RWPE2 (cell line): ENCODE data around the gene CASS4.

Experiments
- ATAC-seq: fragments of 200-7000 bp; cut with Tn5 transposase; 3 replicates; pipeline ENCODE4 v1.9.1; 2021; ENCODE audit warnings: low read depth
- DNase-seq: peaks from one replicate; pipeline ENCODE4 v3.0.0-alpha.2; 2020; ENCODE audit warnings: low spot score
- H3K27ac ChIP-seq: fragments of 450-650 bp; 2 replicates; pipeline ENCODE4 v1.5.1; 2017; ENCODE audit warnings: mild to moderate bottlenecking; ENCODE audit not compliant: poor library complexity, severe bottlenecking
- H3K27me3 ChIP-seq: fragments of 250-450 bp; sonication (Bioruptor Pico); 2 replicates; pipeline ENCODE4 v1.5.1; 2021; ENCODE audit warnings: mild to moderate bottlenecking, moderate library complexity; ENCODE audit not compliant: insufficient read depth, poor library complexity, severe bottlenecking
- H3K36me3 ChIP-seq: fragments of 250-450 bp; sonication (Bioruptor Pico); 2 replicates; pipeline ENCODE4 v1.5.1; 2020; ENCODE audit warnings: low read depth, mild to moderate bottlenecking, moderate library complexity
- H3K4me1 ChIP-seq: fragments of 250-450 bp; sonication (Bioruptor Pico); 2 replicates; pipeline ENCODE4 v1.5.1; 2021; ENCODE audit warnings: mild to moderate bottlenecking, moderate library complexity; ENCODE audit not compliant: insufficient read depth, poor library complexity, severe bottlenecking
- H3K4me3 ChIP-seq: fragments of 250-450 bp; sonication (Bioruptor Pico); 2 replicates; pipeline ENCODE4 v1.5.1; 2021; ENCODE audit warnings: mild to moderate bottlenecking, moderate library complexity; ENCODE audit not compliant: severe bottlenecking
- H3K9me3 ChIP-seq: fragments of 250-450 bp; sonication (Bioruptor Pico); 2 replicates; pipeline ENCODE4 v1.5.1; 2021; ENCODE audit warnings: mild to moderate bottlenecking, moderate library complexity; ENCODE audit not compliant: severe bottlenecking
- TF ChIP-seq, protein P1 (sequence below): fragments of 450-650 bp; IDR thresholded peaks from one replicate; pipeline ENCODE4 v1.5.1; 2017; ENCODE audit warnings: mild to moderate bottlenecking, moderate library complexity; ENCODE audit not compliant: poor library complexity, severe bottlenecking

The CASS4 gene

GRCh38 chr20:56378386-56378785 is 33.7 kb upstream of the CASS4 start:
- H3K27me3 ChIP-seq, result no peaks in the 10 kb centered on the region
- H3K4me3 ChIP-seq, result no peak overlapping the region
- no peak overlapping the region for H3K27ac ChIP-seq
- no peaks in the 10 kb centered on the region for H3K9me3 ChIP-seq
- TF ChIP-seq, protein P1, sequence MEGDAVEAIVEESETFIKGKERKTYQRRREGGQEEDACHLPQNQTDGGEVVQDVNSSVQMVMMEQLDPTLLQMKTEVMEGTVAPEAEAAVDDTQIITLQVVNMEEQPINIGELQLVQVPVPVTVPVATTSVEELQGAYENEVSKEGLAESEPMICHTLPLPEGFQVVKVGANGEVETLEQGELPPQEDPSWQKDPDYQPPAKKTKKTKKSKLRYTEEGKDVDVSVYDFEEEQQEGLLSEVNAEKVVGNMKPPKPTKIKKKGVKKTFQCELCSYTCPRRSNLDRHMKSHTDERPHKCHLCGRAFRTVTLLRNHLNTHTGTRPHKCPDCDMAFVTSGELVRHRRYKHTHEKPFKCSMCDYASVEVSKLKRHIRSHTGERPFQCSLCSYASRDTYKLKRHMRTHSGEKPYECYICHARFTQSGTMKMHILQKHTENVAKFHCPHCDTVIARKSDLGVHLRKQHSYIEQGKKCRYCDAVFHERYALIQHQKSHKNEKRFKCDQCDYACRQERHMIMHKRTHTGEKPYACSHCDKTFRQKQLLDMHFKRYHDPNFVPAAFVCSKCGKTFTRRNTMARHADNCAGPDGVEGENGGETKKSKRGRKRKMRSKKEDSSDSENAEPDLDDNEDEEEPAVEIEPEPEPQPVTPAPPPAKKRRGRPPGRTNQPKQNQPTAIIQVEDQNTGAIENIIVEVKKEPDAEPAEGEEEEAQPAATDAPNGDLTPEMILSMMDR, result no peak
- H3K36me3 ChIP-seq, result peaks cover 95% of the 10 kb centered on the region
- DNase-seq (no peak), ATAC-seq (no peak)
- H3K4me1 ChIP-seq, result peaks cover 10% of the 10 kb centered on the region

DNA sequence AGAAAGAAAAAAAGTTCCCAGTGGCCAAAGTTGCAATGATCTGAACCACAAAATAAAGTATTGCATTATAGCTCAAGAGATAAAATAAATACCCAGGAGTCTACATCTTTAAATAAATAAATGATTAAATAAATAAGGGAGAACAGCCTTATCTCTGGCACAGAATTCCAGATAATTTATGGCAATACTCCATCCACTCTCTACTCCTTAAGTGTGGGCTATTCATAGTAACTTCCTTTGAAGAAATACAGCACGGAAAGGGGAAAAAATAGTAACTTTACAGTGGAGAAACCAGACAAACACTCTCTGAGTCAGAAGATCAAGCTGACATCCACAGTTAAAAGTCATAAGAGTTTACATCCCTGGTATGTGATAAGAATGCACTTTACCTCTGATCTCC is 31.7 kb upstream of the CASS4 start:
- no peaks in the 10 kb centered on the region for H3K9me3 ChIP-seq
- H3K4me1 ChIP-seq, result no peaks in the 10 kb centered on the region
- no peaks in the 10 kb centered on the region for H3K27me3 ChIP-seq
- no peak overlapping the region for H3K27ac ChIP-seq
- DNase-seq (no peak), ATAC-seq (no peak)
- TF ChIP-seq, protein P1, result no peak
- no peak overlapping the region for H3K4me3 ChIP-seq
- peaks cover 97% of the 10 kb centered on the region for H3K36me3 ChIP-seq

- Histone ChIP-seq H3K9me3 (no peaks in the 10 kb centered on the region), H3K4me1 (no peaks in the 10 kb centered on the region), H3K27me3 (no peaks in the 10 kb centered on the region), H3K4me3 (no peak overlapping the region), H3K36me3 (peaks cover 97% of the 10 kb centered on the region), H3K27ac (no peak overlapping the region)
- no peak for DNase-seq
- no peak for ATAC-seq
- TF ChIP-seq, protein P1, result no peak
Observed at GRCh38 chr20:56381501-56381900, 30.6 kb upstream of the CASS4 start.

DNA sequence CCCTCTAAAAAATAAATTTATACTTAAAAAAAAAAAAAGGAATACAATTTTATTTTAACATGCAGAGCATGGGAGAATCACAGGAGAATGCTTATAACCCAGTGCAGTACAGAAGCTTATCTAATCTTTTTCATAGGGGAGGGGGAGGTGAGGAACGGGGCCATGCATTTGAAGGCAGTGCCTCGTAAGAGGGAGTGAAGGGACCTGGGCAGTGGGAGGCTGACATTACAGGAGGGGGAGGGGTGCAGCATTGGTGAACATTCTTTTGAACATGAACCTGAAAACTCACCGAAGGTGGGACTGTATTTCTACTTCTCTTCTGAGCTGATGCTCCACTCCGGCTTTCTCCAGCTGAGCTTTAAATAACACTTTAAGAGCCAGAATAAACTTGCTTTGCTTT is 29.4 kb upstream of the CASS4 start:
- Histone ChIP-seq H3K9me3 (no peaks in the 10 kb centered on the region), H3K27ac (no peak overlapping the region), H3K4me3 (no peak overlapping the region), H3K27me3 (no peaks in the 10 kb centered on the region), H3K36me3 (peaks cover 97% of the 10 kb centered on the region), H3K4me1 (no peaks in the 10 kb centered on the region)
- ATAC-seq (no peak), DNase-seq (no peak)
- TF ChIP-seq, protein P1, result no peak

GRCh38 chr20:56383334-56383733 is 28.7 kb upstream of the CASS4 start:
- Histone ChIP-seq H3K4me3 (no peak overlapping the region), H3K4me1 (no peaks in the 10 kb centered on the region), H3K9me3 (no peaks in the 10 kb centered on the region), H3K36me3 (peaks cover 97% of the 10 kb centered on the region), H3K27me3 (no peaks in the 10 kb centered on the region), H3K27ac (no peak overlapping the region)
- no peak for DNase-seq
- ATAC-seq, result no peak; the same call in 2 of the 3 replicates
- TF ChIP-seq, protein P1, result no peak
